ENCODE data around the gene VPS11. TPM values are rescaled to one million over a fixed set of nuclear protein-coding genes. Genes with fewer than 3 reads are reported as not detected.

VPS11 gene
- total RNA-seq (2014; rRNA removed; shearing (Covaris generic)) (21.0 and 27.9 TPM in 2 replicates), polyA plus RNA-seq (2016; fragmentation: Nextera tagmentation; extraction: Ambion mirVana) (22.3 and 24.1 TPM in 2 replicates)

DNA sequence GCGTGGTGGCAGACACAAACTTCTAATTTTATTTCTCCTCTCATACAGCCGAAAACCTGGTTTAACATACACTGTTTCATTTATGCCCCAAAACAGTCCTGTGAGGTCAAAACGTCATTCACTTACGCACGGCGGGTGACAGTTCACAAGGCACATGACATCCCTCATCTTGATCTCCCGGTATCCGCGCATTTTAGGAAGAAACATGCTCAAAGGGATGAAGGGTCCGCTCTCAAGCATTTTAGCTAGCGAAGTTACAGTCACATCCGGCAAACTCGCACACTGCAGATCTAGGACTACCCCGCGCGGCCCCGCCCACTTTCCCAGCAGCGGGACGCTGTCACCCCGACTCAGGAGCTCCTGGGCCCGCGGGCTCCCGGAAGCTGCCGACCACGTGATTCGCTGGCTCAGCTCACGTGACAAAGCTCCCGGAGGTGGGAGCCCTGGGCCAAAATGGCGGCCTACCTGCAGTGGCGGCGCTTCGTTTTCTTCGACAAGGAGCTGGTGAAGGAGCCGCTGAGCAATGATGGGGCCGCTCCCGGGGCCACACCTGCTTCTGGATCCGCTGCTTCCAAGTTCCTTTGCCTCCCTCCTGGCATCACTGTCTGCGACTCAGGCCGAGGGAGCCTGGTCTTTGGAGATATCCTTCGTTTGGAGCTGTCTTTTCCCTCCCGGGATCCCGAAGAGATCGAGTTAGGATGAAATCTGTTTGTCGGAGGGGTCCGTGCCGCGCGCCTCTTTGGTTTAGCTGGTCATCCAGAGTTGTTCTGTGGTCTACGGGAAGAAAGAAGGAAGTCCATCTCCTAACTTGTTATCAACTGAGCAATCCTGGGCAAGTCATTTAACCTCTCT lies at the start of gene VPS11:
VPS11 (plus strand) TSS at position 448 of the 852 bp plus-strand sequence; CDS start at position 454, 6 bp downstream.
- 0 to 1% methylated on average over 46 to 49 of the region's 49 CpGs for WGBS, 2 experiments (ENCODE audit: low coverage in 1 of 2, low lambda C conversion rate in 2 of 2, missing lambda C conversion rate in 2 of 2)
- Histone ChIP-seq H3K9me3 (ENCODE audit: low read depth) (no peaks in the 10 kb centered on the region), H3K79me2 (ENCODE audit: insufficient read depth) (peaks cover 69% of the 10 kb centered on the region), H3F3A (ENCODE audit: insufficient read depth) (peaks cover 15% of the 10 kb centered on the region), H3K4me1 (ENCODE audit: insufficient read depth) (peaks cover 13% of the 10 kb centered on the region), H3K4me3 (peak within 1 kb of the TSS; percentile 86), H3K27me3 (replicated peaks; ENCODE audit: insufficient read depth) (no peaks in the 10 kb centered on the region), H3K9me2 (ENCODE audit: insufficient read depth) (no peaks in the 10 kb centered on the region), H3K4me2 (ENCODE audit: unreplicated experiment) (peak within 1 kb of the TSS; percentile 92), H2AFZ (peak within 1 kb of the TSS; percentile 97), H4K20me1 (ENCODE audit: insufficient read depth) (no peaks in the 10 kb centered on the region), H3K36me3 (ENCODE audit: low read depth) (0 out of 2 replicates have a peak, but pooled peaks cover 5% of the 10 kb centered on the region), H3K27ac (peak within 1 kb of the TSS; percentile 89), H3K9ac (peak within 1 kb of the TSS; percentile 90)
- no peak for TF ChIP-seq EZH2phosphoT487 (IDR thresholded peaks at IDR 0.05; ENCODE audit: insufficient read depth, low read depth)
- no peak for TF ChIP-seq EZH2 (IDR thresholded peaks at IDR 0.05; ENCODE audit: insufficient read depth, poor library complexity, severe bottlenecking)
- DNase-seq, result peak; percentile 99
- in situ Hi-C loops (cut with MboI), result no loop called here

DNA sequence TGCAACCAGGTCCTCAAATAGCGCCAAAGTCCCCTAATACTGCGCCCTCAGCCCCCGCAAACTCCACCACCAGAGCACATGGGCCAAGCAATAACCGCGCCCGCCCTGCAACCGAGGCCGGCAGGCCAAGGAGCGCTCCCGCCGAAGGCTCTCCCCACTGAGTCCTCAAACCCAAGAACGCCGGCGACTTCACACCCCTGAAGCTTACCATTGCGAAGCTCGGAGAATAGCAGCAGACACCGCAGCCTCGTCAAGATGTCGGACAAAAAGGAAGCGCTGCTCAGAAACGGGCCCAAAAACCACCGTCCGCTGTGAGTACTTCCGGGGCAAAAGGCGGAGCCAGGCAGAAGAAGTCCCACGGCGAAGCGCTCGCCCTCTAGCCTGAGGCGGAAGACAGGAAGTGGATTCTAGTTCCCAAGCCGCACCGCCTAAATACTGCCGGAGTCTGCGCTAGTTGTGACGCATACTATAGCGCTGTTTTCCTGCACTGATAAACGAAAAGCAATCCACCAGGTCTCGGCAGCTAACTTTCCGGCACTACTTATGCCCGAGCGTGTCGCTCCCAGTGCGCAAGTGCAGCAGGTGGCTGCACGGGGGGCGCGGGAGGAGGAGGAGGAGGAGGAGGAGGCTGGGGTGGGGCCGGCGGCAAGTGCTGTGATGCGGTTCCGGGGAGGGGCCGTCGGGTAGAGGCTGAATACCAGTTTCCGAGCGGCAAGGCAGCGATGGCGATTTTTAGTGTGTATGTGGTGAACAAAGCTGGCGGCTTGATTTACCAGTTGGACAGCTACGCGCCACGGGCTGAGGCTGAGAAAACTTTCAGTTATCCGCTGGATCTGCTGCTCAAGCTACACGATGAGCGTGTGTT lies 49.3 kb upstream of the VPS11 start, which contains the start of the genes RPS25 and TRAPPC4:
RPS25 (minus strand) TSS at position 270 of the 865 bp plus-strand sequence; CDS start at position 211, 59 bp downstream.
TRAPPC4 (plus strand) TSS at position 693 of the 865 bp plus-strand sequence; CDS start at position 723, 30 bp downstream.
- Histone ChIP-seq H3K4me1 (ENCODE audit: insufficient read depth) (peaks cover 29% of the 10 kb centered on the region), H4K20me1 (ENCODE audit: insufficient read depth) (no peaks in the 10 kb centered on the region), H3K9me3 (ENCODE audit: low read depth) (no peaks in the 10 kb centered on the region), H3F3A (ENCODE audit: insufficient read depth) (peaks cover 43% of the 10 kb centered on the region), H3K36me3 (ENCODE audit: low read depth) (peaks cover 37% of the 10 kb centered on the region), H3K27me3 (replicated peaks; ENCODE audit: insufficient read depth) (no peaks in the 10 kb centered on the region), H3K9me2 (ENCODE audit: insufficient read depth) (no peaks in the 10 kb centered on the region), H3K79me2 (ENCODE audit: insufficient read depth) (peaks cover 92% of the 10 kb centered on the region), H3K9ac (peak within 1 kb of the TSS; percentile 94), H3K4me3 (peak within 1 kb of the TSS; percentile 95), H3K27ac (peak within 1 kb of the TSS; percentile 91), H3K4me2 (ENCODE audit: unreplicated experiment) (peak within 1 kb of the TSS; percentile 97), H2AFZ (peak within 1 kb of the TSS; percentile 98)
- in situ Hi-C loops (cut with MboI), result no loop called here
- peak; percentile 99 for DNase-seq
- TF ChIP-seq EZH2 (IDR thresholded peaks at IDR 0.05; ENCODE audit: insufficient read depth, poor library complexity, severe bottlenecking), result no peak
- no peak for TF ChIP-seq EZH2phosphoT487 (IDR thresholded peaks at IDR 0.05; ENCODE audit: insufficient read depth, low read depth)
- 1 to 2% methylated on average over 57 to 63 of the region's 63 CpGs for WGBS, 2 experiments (ENCODE audit: low coverage in 1 of 2, low lambda C conversion rate in 2 of 2, missing lambda C conversion rate in 2 of 2)

DNA sequence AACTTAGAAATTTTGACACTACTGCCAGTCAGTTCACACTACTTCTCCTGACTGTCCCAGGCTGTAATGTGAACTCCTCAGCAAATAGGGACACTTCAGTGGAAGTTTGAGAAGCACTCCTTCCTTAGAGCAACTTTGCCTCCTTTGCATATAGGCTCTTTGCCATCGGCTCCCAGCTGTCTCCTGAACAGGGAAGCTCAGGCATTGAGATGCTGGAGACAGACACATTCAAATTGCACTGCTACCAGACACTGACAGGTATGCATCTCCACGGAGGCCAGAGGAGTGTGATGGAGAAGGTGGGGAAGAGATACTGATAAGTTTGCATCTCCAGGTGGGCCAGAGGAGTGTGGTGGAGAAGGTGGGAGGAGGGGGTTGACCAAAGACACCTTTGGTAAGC lies 47.6 kb upstream of the VPS11 start:
- Histone ChIP-seq H2AFZ (no peak overlapping the region), H3K9ac (peak overlapping the region; percentile 94), H3K27me3 (replicated peaks; ENCODE audit: insufficient read depth) (no peaks in the 10 kb centered on the region), H3K4me2 (ENCODE audit: unreplicated experiment) (peak overlapping the region; percentile 97), H4K20me1 (ENCODE audit: insufficient read depth) (no peaks in the 10 kb centered on the region), H3K36me3 (ENCODE audit: low read depth) (peaks cover 26% of the 10 kb centered on the region), H3K4me1 (ENCODE audit: insufficient read depth) (peaks cover 29% of the 10 kb centered on the region), H3F3A (ENCODE audit: insufficient read depth) (peaks cover 32% of the 10 kb centered on the region), H3K9me3 (ENCODE audit: low read depth) (no peaks in the 10 kb centered on the region), H3K4me3 (peak overlapping the region; percentile 95), H3K27ac (peak overlapping the region; percentile 91; the same call in 1 of the 2 replicates), H3K79me2 (ENCODE audit: insufficient read depth) (peaks cover 80% of the 10 kb centered on the region), H3K9me2 (ENCODE audit: insufficient read depth) (no peaks in the 10 kb centered on the region)
- no peak for DNase-seq
- 21 to 29% methylated on average over 2 of the region's 2 CpGs for WGBS, 2 experiments (ENCODE audit: low coverage in 1 of 2, low lambda C conversion rate in 2 of 2, missing lambda C conversion rate in 2 of 2)
- in situ Hi-C loops (cut with MboI), result no loop called here
- TF ChIP-seq EZH2phosphoT487 (IDR thresholded peaks at IDR 0.05; ENCODE audit: insufficient read depth, low read depth) (no peak), EZH2 (IDR thresholded peaks at IDR 0.05; ENCODE audit: insufficient read depth, poor library complexity, severe bottlenecking) (no peak)

DNA sequence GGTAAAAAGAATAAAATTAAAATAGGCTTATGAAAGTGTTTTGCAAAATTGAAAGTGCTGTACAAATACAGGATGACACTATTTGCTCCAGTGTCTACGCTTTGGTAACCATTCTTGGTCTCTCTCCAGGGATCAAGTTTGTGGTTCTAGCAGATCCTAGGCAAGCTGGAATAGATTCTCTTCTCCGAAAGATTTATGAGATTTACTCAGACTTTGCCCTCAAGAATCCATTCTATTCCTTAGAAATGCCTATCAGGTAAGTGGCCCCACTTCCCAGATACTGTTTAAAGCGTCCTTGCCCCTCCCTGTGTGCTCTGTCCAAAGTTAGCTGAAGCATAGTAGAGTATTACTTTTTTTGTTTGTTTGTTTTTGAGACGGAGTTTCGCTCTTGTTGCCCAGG lies 46.0 kb upstream of the VPS11 start:
- Histone ChIP-seq H3K9me2 (ENCODE audit: insufficient read depth) (no peaks in the 10 kb centered on the region), H3K27me3 (replicated peaks; ENCODE audit: insufficient read depth) (no peaks in the 10 kb centered on the region), H3K79me2 (ENCODE audit: insufficient read depth) (peaks cover 64% of the 10 kb centered on the region), H3K9me3 (ENCODE audit: low read depth) (no peaks in the 10 kb centered on the region), H3K9ac (no peak overlapping the region), H3K36me3 (ENCODE audit: low read depth) (peaks cover 15% of the 10 kb centered on the region), H3K4me2 (ENCODE audit: unreplicated experiment) (no peak overlapping the region), H4K20me1 (ENCODE audit: insufficient read depth) (no peaks in the 10 kb centered on the region), H3F3A (ENCODE audit: insufficient read depth) (peaks cover 15% of the 10 kb centered on the region), H2AFZ (no peak overlapping the region), H3K4me1 (ENCODE audit: insufficient read depth) (peaks cover 17% of the 10 kb centered on the region), H3K4me3 (no peak overlapping the region), H3K27ac (no peak overlapping the region)
- WGBS, 2 experiments (ENCODE audit: low coverage in 1 of 2, low lambda C conversion rate in 2 of 2, missing lambda C conversion rate in 2 of 2), result 90 to 91% methylated on average over 5 of the region's 5 CpGs
- TF ChIP-seq EZH2 (IDR thresholded peaks at IDR 0.05; ENCODE audit: insufficient read depth, poor library complexity, severe bottlenecking) (no peak), EZH2phosphoT487 (IDR thresholded peaks at IDR 0.05; ENCODE audit: insufficient read depth, low read depth) (no peak)
- no peak for DNase-seq
- in situ Hi-C loops (cut with MboI), result no loop called here
